ENCODE measurements around the gene GYPE.
"Not testable (repeated sequence)": the region's sequence is repeated elsewhere in the genome, so short reads cannot be mapped to it uniquely, and the experiment has no call there.

The GYPE gene

GRCh38 chr4:143905440-143905839, at the start of gene GYPE:
GYPE (minus strand) TSS chr4:143905559; CDS start chr4:143905507, 52 bp downstream.
- not testable (repeated sequence) for H3K4me3 Mint-ChIP-seq; H3K9me3 Mint-ChIP-seq; H3K36me3 Mint-ChIP-seq (ENCODE audit: low read depth); H3K27ac Mint-ChIP-seq; H3K4me1 Mint-ChIP-seq (ENCODE audit: low read depth); DNase-seq
- H3K27me3 Mint-ChIP-seq, result peaks cover 18% of the 10 kb centered on the region

- H3K4me3 Mint-ChIP-seq; H3K27me3 Mint-ChIP-seq; DNase-seq; H3K27ac Mint-ChIP-seq; H3K4me1 Mint-ChIP-seq (ENCODE audit: low read depth); H3K36me3 Mint-ChIP-seq (ENCODE audit: low read depth): not testable (repeated sequence)
- H3K9me3 Mint-ChIP-seq, result peaks cover 18% of the 10 kb centered on the region
These were observed 46.2 kb upstream of the GYPE start for GRCh38 chr4:143951458-143951972.

- DNase-seq, H3K4me3 Mint-ChIP-seq, H3K27me3 Mint-ChIP-seq: not testable (repeated sequence)
These were observed 45.6 kb upstream of the GYPE start for GRCh38 chr4:143950967-143951366.

GRCh38 chr4:143950185-143950584, 44.8 kb upstream of the GYPE start:
- DNase-seq, H3K27ac Mint-ChIP-seq, H3K4me3 Mint-ChIP-seq: not testable (repeated sequence)

More at GRCh38 chr4:143950967-143951366, 45.6 kb upstream of the GYPE start:
- not testable (repeated sequence) for H3K4me1 Mint-ChIP-seq (ENCODE audit: low read depth); H3K27ac Mint-ChIP-seq; H3K36me3 Mint-ChIP-seq (ENCODE audit: low read depth)
- H3K9me3 Mint-ChIP-seq, result peaks cover 18% of the 10 kb centered on the region

GRCh38 chr4:143947493-143947892, 42.1 kb upstream of the GYPE start:
- not testable (repeated sequence) for H3K27me3 Mint-ChIP-seq; H3K4me3 Mint-ChIP-seq; H3K27ac Mint-ChIP-seq; DNase-seq; H3K4me1 Mint-ChIP-seq (ENCODE audit: low read depth); H3K36me3 Mint-ChIP-seq (ENCODE audit: low read depth)
- peaks cover 14% of the 10 kb centered on the region for H3K9me3 Mint-ChIP-seq

More at GRCh38 chr4:143950185-143950584, 44.8 kb upstream of the GYPE start:
- peaks cover 18% of the 10 kb centered on the region for H3K9me3 Mint-ChIP-seq
- not testable (repeated sequence) for H3K36me3 Mint-ChIP-seq (ENCODE audit: low read depth); H3K4me1 Mint-ChIP-seq (ENCODE audit: low read depth); H3K27me3 Mint-ChIP-seq

GRCh38 chr4:143940708-143941107, 35.3 kb upstream of the GYPE start:
- H3K36me3 Mint-ChIP-seq (ENCODE audit: low read depth); H3K27me3 Mint-ChIP-seq; H3K9me3 Mint-ChIP-seq; H3K27ac Mint-ChIP-seq; H3K4me3 Mint-ChIP-seq; DNase-seq; H3K4me1 Mint-ChIP-seq (ENCODE audit: low read depth): not testable (repeated sequence)

GRCh38 chr4:143939528-143939927, 34.2 kb upstream of the GYPE start:
- no peaks in the 10 kb centered on the region for H3K36me3 Mint-ChIP-seq (ENCODE audit: low read depth)
- H3K27ac Mint-ChIP-seq, result no peak overlapping the region
- H3K4me3 Mint-ChIP-seq, result no peak overlapping the region
- DNase-seq, result no peak
- H3K9me3 Mint-ChIP-seq, result no peaks in the 10 kb centered on the region
- H3K4me1 Mint-ChIP-seq (ENCODE audit: low read depth), result no peaks in the 10 kb centered on the region
- no peaks in the 10 kb centered on the region for H3K27me3 Mint-ChIP-seq

GRCh38 chr4:143938890-143939289, 33.5 kb upstream of the GYPE start:
- H3K27ac Mint-ChIP-seq; H3K4me3 Mint-ChIP-seq; H3K4me1 Mint-ChIP-seq (ENCODE audit: low read depth); DNase-seq; H3K9me3 Mint-ChIP-seq; H3K36me3 Mint-ChIP-seq (ENCODE audit: low read depth); H3K27me3 Mint-ChIP-seq: not testable (repeated sequence)

- no peak for DNase-seq
- no peaks in the 10 kb centered on the region for H3K36me3 Mint-ChIP-seq (ENCODE audit: low read depth)
- peaks cover 7% of the 10 kb centered on the region for H3K4me1 Mint-ChIP-seq (ENCODE audit: low read depth)
- H3K27me3 Mint-ChIP-seq, result peaks cover 3% of the 10 kb centered on the region
- H3K4me3 Mint-ChIP-seq, result no peak overlapping the region
- H3K27ac Mint-ChIP-seq, result no peak overlapping the region
- peaks cover 2% of the 10 kb centered on the region for H3K9me3 Mint-ChIP-seq
These were observed 15.8 kb upstream of the GYPE start for GRCh38 chr4:143921181-143921580.

- Mint-ChIP-seq H3K4me1 (ENCODE audit: low read depth) (peaks cover 13% of the 10 kb centered on the region), H3K27me3 (peaks cover 12% of the 10 kb centered on the region)
- H3K9me3 Mint-ChIP-seq; DNase-seq; H3K27ac Mint-ChIP-seq; H3K36me3 Mint-ChIP-seq (ENCODE audit: low read depth); H3K4me3 Mint-ChIP-seq: not testable (repeated sequence)
These were observed 11.1 kb upstream of the GYPE start for GRCh38 chr4:143916485-143916884.

GRCh38 chr4:143912478-143912877, 7.1 kb upstream of the GYPE start:
- H3K36me3 Mint-ChIP-seq (ENCODE audit: low read depth); DNase-seq; H3K27ac Mint-ChIP-seq; H3K9me3 Mint-ChIP-seq; H3K4me1 Mint-ChIP-seq (ENCODE audit: low read depth): not testable (repeated sequence)
- Mint-ChIP-seq H3K4me3 (peak overlapping the region; percentile 72), H3K27me3 (peaks cover 31% of the 10 kb centered on the region)

- not testable (repeated sequence) for H3K4me1 Mint-ChIP-seq (ENCODE audit: low read depth); H3K36me3 Mint-ChIP-seq (ENCODE audit: low read depth); H3K9me3 Mint-ChIP-seq
- Mint-ChIP-seq H3K4me3 (peak overlapping the region; percentile 72), H3K27me3 (peaks cover 31% of the 10 kb centered on the region), H3K27ac (peak overlapping the region; percentile 52)
- DNase-seq, result peak; percentile 45
These were observed 6.4 kb upstream of the GYPE start for GRCh38 chr4:143911528-143912417.

- Mint-ChIP-seq H3K27me3 (peaks cover 31% of the 10 kb centered on the region), H3K4me3 (peak overlapping the region; percentile 44)
- H3K36me3 Mint-ChIP-seq (ENCODE audit: low read depth); H3K27ac Mint-ChIP-seq; H3K4me1 Mint-ChIP-seq (ENCODE audit: low read depth); H3K9me3 Mint-ChIP-seq; DNase-seq: not testable (repeated sequence)
These were observed 5.5 kb upstream of the GYPE start for GRCh38 chr4:143910906-143911305.

GRCh38 chr4:143907811-143908210, 2.5 kb upstream of the GYPE start:
- DNase-seq; H3K9me3 Mint-ChIP-seq; H3K4me3 Mint-ChIP-seq; H3K4me1 Mint-ChIP-seq (ENCODE audit: low read depth); H3K36me3 Mint-ChIP-seq (ENCODE audit: low read depth); H3K27ac Mint-ChIP-seq: not testable (repeated sequence)
- peaks cover 31% of the 10 kb centered on the region for H3K27me3 Mint-ChIP-seq

GRCh38 chr4:143904431-143904830, 928 bp downstream of the GYPE start:
- not testable (repeated sequence) for DNase-seq; H3K36me3 Mint-ChIP-seq (ENCODE audit: low read depth); H3K27ac Mint-ChIP-seq; H3K9me3 Mint-ChIP-seq; H3K4me3 Mint-ChIP-seq; H3K4me1 Mint-ChIP-seq (ENCODE audit: low read depth)
- H3K27me3 Mint-ChIP-seq, result peaks cover 11% of the 10 kb centered on the region
